ENCODE results near the gene NEUROD2.

The NEUROD2 gene

GRCh38 chr17:39573447-39574298 lies 34.0 kb downstream of the NEUROD2 start (continued):
- TF ChIP-seq ZFP3 (tag by site-specific recombination; IDR thresholded peaks at IDR 0.05; ENCODE audit: low read depth), result no peak
- TF ChIP-seq WT1 (tag by site-specific recombination; IDR thresholded peaks at IDR 0.05), result peak; percentile 47
- TF ChIP-seq ZNF704 (tag by site-specific recombination; IDR thresholded peaks at IDR 0.05), result no peak
- TF ChIP-seq ZNF529 (tag by site-specific recombination; IDR thresholded peaks at IDR 0.05; ENCODE audit: insufficient replicate concordance), result no peak
- TF ChIP-seq ZNF433 (tag by site-specific recombination; IDR thresholded peaks at IDR 0.05; ENCODE audit: low read depth), result no peak
- no peak for TF ChIP-seq ZNF473 (tag by site-specific recombination; IDR thresholded peaks at IDR 0.05)
- 0 out of 2 replicates have a peak, but pooled peaks have one; percentile 77 for TF ChIP-seq ZNF660 (tag by site-specific recombination; IDR thresholded peaks at IDR 0.05)
- TF ChIP-seq ZNF223 (tag by site-specific recombination; IDR thresholded peaks at IDR 0.05), result no peak
- no peak for TF ChIP-seq TCF7L2 (IDR thresholded peaks at IDR 0.05; ENCODE audit: borderline replicate concordance, low read depth, low read length)
- peak; percentile 95 for TF ChIP-seq EGR2 (tag by site-specific recombination; IDR thresholded peaks at IDR 0.05; ENCODE audit: low read depth)
- no peak for TF ChIP-seq REST (tag by site-specific recombination; IDR thresholded peaks at IDR 0.05)
- peak; percentile 70; the same call in 1 of the 2 replicates for TF ChIP-seq KLF16 (tag by site-specific recombination; IDR thresholded peaks at IDR 0.05)
- TF ChIP-seq ZNF324 (tag by site-specific recombination; IDR thresholded peaks at IDR 0.05), result no peak; the same call in 1 of the 2 replicates
- TF ChIP-seq TRIM28 (IDR thresholded peaks at IDR 0.05; ENCODE audit: borderline replicate concordance, low read length), result no peak
- peak; percentile 65; the same call in 1 of the 2 replicates for TF ChIP-seq KLF8 (tag by site-specific recombination; IDR thresholded peaks at IDR 0.05)
- no peak for TF ChIP-seq ZNF843 (tag by site-specific recombination; IDR thresholded peaks at IDR 0.05)
- TF ChIP-seq ZNF501 (tag by site-specific recombination; IDR thresholded peaks at IDR 0.05), result no peak
- peak; percentile 83 for TF ChIP-seq ZNF341 (tag by site-specific recombination; IDR thresholded peaks at IDR 0.05; ENCODE audit: low read depth)
- no peak for TF ChIP-seq ZNF548 (tag by site-specific recombination; IDR thresholded peaks at IDR 0.05)
- TF ChIP-seq HOXD13 (CRISPR knock-in tag; IDR thresholded peaks at IDR 0.05; ENCODE audit: borderline replicate concordance), result no peak
- TF ChIP-seq ZNF169 (tag by site-specific recombination; IDR thresholded peaks at IDR 0.05), result no peak
- TF ChIP-seq ZNF658 (tag by site-specific recombination; IDR thresholded peaks at IDR 0.05), result no peak
- TF ChIP-seq ZBTB10 (tag by site-specific recombination; IDR thresholded peaks at IDR 0.05), result no peak
- no peak for TF ChIP-seq ZNF488 (tag by site-specific recombination; IDR thresholded peaks at IDR 0.05)
- TF ChIP-seq ATF2 (tag by site-specific recombination; IDR thresholded peaks at IDR 0.05; ENCODE audit: low read depth), result no peak
- no peak for TF ChIP-seq ZNF792 (tag by site-specific recombination; IDR thresholded peaks at IDR 0.05)
- TF ChIP-seq ZNF654 (tag by site-specific recombination; IDR thresholded peaks at IDR 0.05; ENCODE audit: low read depth), result no peak
- no peak for TF ChIP-seq ZNF221 (tag by site-specific recombination; IDR thresholded peaks at IDR 0.05; ENCODE audit: borderline replicate concordance)

All from HEK293 (cell line).